Duodenal mucosa (tissue), 2 donors: ENCODE data around the gene SPEN.

ENCODE experiments used
- H3K27ac ChIP-seq: one replicate; pipeline ENCODE4 v1.7.0; 2013; ENCODE audit warnings: low read depth, low read length
- H3K27me3 ChIP-seq, 2 donors: one replicate each; pipeline ENCODE4 v1.7.0; 2013; ENCODE audit warnings: low read length in 2 of 2, control low read depth in 1 of 2; ENCODE audit not compliant: insufficient read depth in 2 of 2, control insufficient read depth in 1 of 2
- H3K36me3 ChIP-seq, 2 donors: one replicate each; pipeline ENCODE4 v1.7.0; 2013; ENCODE audit warnings: low read length in 2 of 2, control low read depth in 1 of 2; ENCODE audit not compliant: insufficient read depth in 2 of 2, control insufficient read depth in 1 of 2
- H3K4me1 ChIP-seq, 2 donors: one replicate each; pipeline ENCODE4 v1.7.0; 2013; ENCODE audit warnings: low read length in 2 of 2, control low read depth in 1 of 2; ENCODE audit not compliant: insufficient read depth in 2 of 2, control insufficient read depth in 1 of 2
- H3K4me3 ChIP-seq, 2 donors: one replicate each; pipeline ENCODE4 v1.7.0; 2013; ENCODE audit warnings: low read length in 2 of 2, low read depth in 1 of 2
- H3K9ac ChIP-seq, 2 donors: one replicate each; pipeline ENCODE4 v1.7.0; 2013; ENCODE audit warnings: low read length in 2 of 2, low read depth in 1 of 2
- H3K9me3 ChIP-seq, 2 donors: one replicate each; pipeline ENCODE4 v1.7.0; 2013; ENCODE audit warnings: low read length in 2 of 2, control low read depth in 1 of 2; ENCODE audit not compliant: control insufficient read depth in 1 of 2

Gene SPEN

GRCh38 chr1:15959424-15959823 lies 111.9 kb downstream of the SPEN start:
- peaks cover 3 to 11% of the 10 kb centered on the region in 2 donors for H3K4me1 ChIP-seq
- H3K9ac ChIP-seq, result no peak overlapping the region
- no peak overlapping the region for H3K27ac ChIP-seq
- no peak overlapping the region for H3K4me3 ChIP-seq
- no peaks in the 10 kb centered on the region for H3K27me3 ChIP-seq
- H3K36me3 ChIP-seq, result peaks cover 6 to 11% of the 10 kb centered on the region in 2 donors
- no peaks in the 10 kb centered on the region for H3K9me3 ChIP-seq

- H3K36me3 ChIP-seq, result peaks cover 6 to 11% of the 10 kb centered on the region in 2 donors
- H3K4me3 ChIP-seq, result no peak overlapping the region
- peaks cover 3 to 13% of the 10 kb centered on the region in 2 donors for H3K4me1 ChIP-seq
- no peak overlapping the region for H3K27ac ChIP-seq
- no peaks in the 10 kb centered on the region for H3K27me3 ChIP-seq
- no peak overlapping the region for H3K9ac ChIP-seq
- H3K9me3 ChIP-seq, result no peaks in the 10 kb centered on the region
Measured at GRCh38 chr1:15959827-15960446, 112.4 kb downstream of the SPEN start.

- Histone ChIP-seq H3K9me3 (no peaks in the 10 kb centered on the region), H3K4me3 (no peak overlapping the region), H3K4me1 (peaks cover 9 to 13% of the 10 kb centered on the region in 2 donors), H3K9ac (no peak overlapping the region), H3K27ac (no peak overlapping the region), H3K36me3 (peaks cover 6 to 15% of the 10 kb centered on the region in 2 donors), H3K27me3 (no peaks in the 10 kb centered on the region)
Measured at GRCh38 chr1:15960808-15961207, 113.3 kb downstream of the SPEN start.

- Histone ChIP-seq H3K27ac (no peak overlapping the region), H3K9ac (no peak overlapping the region), H3K36me3 (peaks cover 6 to 15% of the 10 kb centered on the region in 2 donors), H3K27me3 (no peaks in the 10 kb centered on the region), H3K4me3 (no peak overlapping the region), H3K4me1 (peaks cover 9 to 13% of the 10 kb centered on the region in 2 donors), H3K9me3 (no peaks in the 10 kb centered on the region)
Measured at GRCh38 chr1:15961492-15961891, 114.0 kb downstream of the SPEN start.

- H3K27me3 ChIP-seq, result no peaks in the 10 kb centered on the region
- H3K36me3 ChIP-seq, result peaks cover 6 to 15% of the 10 kb centered on the region in 2 donors
- H3K4me1 ChIP-seq, result peaks cover 9 to 13% of the 10 kb centered on the region in 2 donors
- H3K9ac ChIP-seq, result no peak overlapping the region
- no peaks in the 10 kb centered on the region for H3K9me3 ChIP-seq
- H3K27ac ChIP-seq, result no peak overlapping the region
- no peak overlapping the region for H3K4me3 ChIP-seq
Measured at GRCh38 chr1:15962176-15962575, 114.7 kb downstream of the SPEN start.

- Histone ChIP-seq H3K4me1 (peaks cover 9 to 13% of the 10 kb centered on the region in 2 donors), H3K36me3 (peaks cover under 1 to 15% of the 10 kb centered on the region in 2 donors), H3K9ac (no peak overlapping the region), H3K4me3 (no peak overlapping the region), H3K9me3 (no peaks in the 10 kb centered on the region), H3K27me3 (no peaks in the 10 kb centered on the region), H3K27ac (no peak overlapping the region)
Measured at GRCh38 chr1:15962671-15963362, 115.3 kb downstream of the SPEN start.

GRCh38 chr1:15963363-15963967 lies 116.0 kb downstream of the SPEN start:
- Histone ChIP-seq H3K9ac (no peak overlapping the region), H3K9me3 (no peaks in the 10 kb centered on the region), H3K4me1 (peaks cover 7 to 13% of the 10 kb centered on the region in 2 donors), H3K27me3 (no peaks in the 10 kb centered on the region), H3K36me3 (peaks cover 0 to 15% of the 10 kb centered on the region in 2 donors), H3K4me3 (no peak overlapping the region), H3K27ac (no peak overlapping the region)

GRCh38 chr1:15963968-15964648 lies 116.6 kb downstream of the SPEN start:
- Histone ChIP-seq H3K27ac (no peak overlapping the region), H3K4me1 (peaks cover 5 to 13% of the 10 kb centered on the region in 2 donors), H3K36me3 (peaks cover 0 to 21% of the 10 kb centered on the region in 2 donors), H3K4me3 (no peak overlapping the region), H3K9me3 (no peaks in the 10 kb centered on the region), H3K9ac (no peak overlapping the region), H3K27me3 (no peaks in the 10 kb centered on the region)

GRCh38 chr1:15965228-15965767 lies 117.8 kb downstream of the SPEN start:
- peaks cover 5 to 13% of the 10 kb centered on the region in 2 donors for H3K4me1 ChIP-seq
- no peak overlapping the region for H3K4me3 ChIP-seq
- no peaks in the 10 kb centered on the region for H3K27me3 ChIP-seq
- no peak overlapping the region for H3K27ac ChIP-seq
- no peaks in the 10 kb centered on the region for H3K9me3 ChIP-seq
- H3K36me3 ChIP-seq, result peaks cover 6 to 24% of the 10 kb centered on the region in 2 donors
- H3K9ac ChIP-seq, result no peak overlapping the region
